GM21723 (cell line): Measurements from ENCODE around the gene IFT122.
"Not testable (repeated sequence)": the region's sequence is repeated elsewhere in the genome, so short reads cannot be mapped to it uniquely, and the experiment has no call there.

Source experiments
- ATAC-seq: cut with Tn5 transposase; IDR thresholded peaks from one replicate; pipeline ENCODE4 v1.9.1; 2021; ENCODE audit warnings: mild to moderate bottlenecking, moderate library complexity; ENCODE audit not compliant: unreplicated experiment

Gene IFT122

GRCh38 chr3:129439817-129440617 is at the start of gene IFT122, which contains the start of gene MBD4:
IFT122 (plus strand) TSS chr3:129440224; CDS start chr3:129440331, 107 bp downstream.
MBD4 (minus strand) TSS chr3:129439948; CDS start chr3:129439833, 115 bp downstream.
- ATAC-seq: peak; percentile 86

GRCh38 chr3:129391583-129391982 is 48.4 kb upstream of the IFT122 start:
- ATAC-seq: not testable (repeated sequence)

GRCh38 chr3:129392106-129392887 is 47.7 kb upstream of the IFT122 start:
- not testable (repeated sequence) for ATAC-seq

GRCh38 chr3:129393271-129393670 is 46.8 kb upstream of the IFT122 start:
- no peak for ATAC-seq

- not testable (repeated sequence) for ATAC-seq
Observed at GRCh38 chr3:129393760-129394564, 46.1 kb upstream of the IFT122 start.

- ATAC-seq: peak; percentile 21
Observed at GRCh38 chr3:129398803-129399144, 41.2 kb upstream of the IFT122 start.

GRCh38 chr3:129399145-129399894 is 40.7 kb upstream of the IFT122 start:
- ATAC-seq: peak; percentile 83

GRCh38 chr3:129399895-129400357 is 40.1 kb upstream of the IFT122 start:
- ATAC-seq: peak; percentile 8

GRCh38 chr3:129402210-129402609 is 37.8 kb upstream of the IFT122 start:
- no peak for ATAC-seq

- ATAC-seq: no peak
Observed at GRCh38 chr3:129402616-129403015, 37.4 kb upstream of the IFT122 start.

- no peak for ATAC-seq
Observed at GRCh38 chr3:129403450-129403849, 36.6 kb upstream of the IFT122 start.

GRCh38 chr3:129404130-129404529 is 35.9 kb upstream of the IFT122 start:
- no peak for ATAC-seq

GRCh38 chr3:129404610-129405009 is 35.4 kb upstream of the IFT122 start:
- no peak for ATAC-seq

GRCh38 chr3:129409541-129409940 is 30.5 kb upstream of the IFT122 start:
- ATAC-seq: no peak

- no peak for ATAC-seq
Observed at GRCh38 chr3:129410971-129411370, 29.1 kb upstream of the IFT122 start.

GRCh38 chr3:129412542-129413198 is 27.4 kb upstream of the IFT122 start:
- ATAC-seq: no peak

GRCh38 chr3:129413238-129413637 is 26.8 kb upstream of the IFT122 start:
- ATAC-seq: not testable (repeated sequence)

GRCh38 chr3:129413687-129414506 is 26.1 kb upstream of the IFT122 start:
- ATAC-seq: peak; percentile 87

GRCh38 chr3:129415378-129415777 is 24.6 kb upstream of the IFT122 start:
- ATAC-seq: no peak
